GM23338 (cell line): Measurements from ENCODE around the gene ALDH1B1. TPM values are rescaled to one million over a fixed set of nuclear protein-coding genes. Genes with fewer than 3 reads are reported as not detected.
A peak's percentile ranks its signal among the peaks of the same experiment; 100 is the strongest.

Source experiments
- ATAC-seq: fragments of 200-7000 bp; cut with Tn5 transposase; 3 replicates; pipeline ENCODE4 v1.9.1; 2020
- DNase-seq: peaks from one replicate; pipeline ENCODE4 v3.0.0-alpha.2; 2015; ENCODE audit warnings: low spot score
- H2AFZ ChIP-seq: fragments of 200-600 bp; sonication (generic); 2 replicates; pipeline ENCODE4 v1.8.0; 2016; ENCODE audit warnings: antibody characterized with exemption, mild to moderate bottlenecking, moderate library complexity
- H3F3A ChIP-seq: fragments of 200-600 bp; sonication (generic); replicated peaks from 2 replicates; pipeline ENCODE4 v1.8.0; 2017; ENCODE audit warnings: antibody characterized with exemption, mixed run types, low read depth
- H3K27ac ChIP-seq: fragments of 200-600 bp; sonication (generic); 2 replicates; pipeline ENCODE4 v1.6.1; 2016; ENCODE audit warnings: low read depth
- H3K27me3 ChIP-seq: fragments of 200-600 bp; sonication (generic); 2 replicates; pipeline ENCODE4 v1.8.0; 2016; ENCODE audit warnings: mild to moderate bottlenecking, mixed run types, moderate library complexity; ENCODE audit not compliant: insufficient read depth
- H3K36me3 ChIP-seq: fragments of 200-600 bp; sonication (generic); 2 replicates; pipeline ENCODE4 v1.8.0; 2016; ENCODE audit warnings: mild to moderate bottlenecking; ENCODE audit not compliant: insufficient read depth
- H3K4me1 ChIP-seq: fragments of 200-600 bp; sonication (generic); 2 replicates; pipeline ENCODE4 v1.8.0; 2016; ENCODE audit warnings: mild to moderate bottlenecking, moderate library complexity; ENCODE audit not compliant: insufficient read depth
- H3K4me2 ChIP-seq: fragments of 200-600 bp; sonication (generic); 2 replicates; pipeline ENCODE4 v1.7.1; 2017; ENCODE audit warnings: mixed run types
- H3K4me3 ChIP-seq: fragments of 200-600 bp; sonication (generic); 2 replicates; pipeline ENCODE4 v1.6.1; 2016; ENCODE audit warnings: mixed run types
- H3K79me2 ChIP-seq: fragments of 200-600 bp; sonication (generic); replicated peaks from 2 replicates; pipeline ENCODE4 v1.8.0; 2017; ENCODE audit warnings: mild to moderate bottlenecking; ENCODE audit not compliant: insufficient read depth
- H3K9me2 ChIP-seq: fragments of 200-600 bp; sonication (generic); 2 replicates; pipeline ENCODE4 v1.8.0; 2017; ENCODE audit not compliant: insufficient read depth
- H4K20me1 ChIP-seq: fragments of 200-600 bp; sonication (generic); replicated peaks from 2 replicates; pipeline ENCODE4 v1.8.0; 2017; ENCODE audit warnings: mild to moderate bottlenecking; ENCODE audit not compliant: insufficient read depth
- H3K27ac Mint-ChIP-seq: 2 replicates; pipeline ENCODE4 v1.8.0; 2020; ENCODE audit warnings: inconsistent platforms, mild to moderate bottlenecking, moderate library complexity, mixed read lengths
- H3K27me3 Mint-ChIP-seq: 3 replicates; pipeline ENCODE4 v1.8.0; 2022; ENCODE audit warnings: low read depth, mild to moderate bottlenecking, moderate library complexity, mixed read lengths, inconsistent platforms; ENCODE audit not compliant: insufficient read depth, poor library complexity
- H3K36me3 Mint-ChIP-seq: 3 replicates; pipeline ENCODE4 v1.8.0; 2021; ENCODE audit warnings: low read depth, mild to moderate bottlenecking, inconsistent platforms, moderate library complexity, mixed read lengths
- H3K4me1 Mint-ChIP-seq: 3 replicates; pipeline ENCODE4 v1.8.0; 2020; ENCODE audit warnings: mild to moderate bottlenecking, inconsistent platforms, mixed read lengths
- H3K4me3 Mint-ChIP-seq: 3 replicates; pipeline ENCODE4 v1.8.0; 2021; ENCODE audit warnings: moderate library complexity, mild to moderate bottlenecking, inconsistent platforms, mixed read lengths
- H3K9me3 Mint-ChIP-seq: 3 replicates; pipeline ENCODE4 v1.8.0; 2020; ENCODE audit warnings: moderate library complexity, mild to moderate bottlenecking, inconsistent platforms, mixed read lengths
- CREB1 ChIP-seq: fragments of 250-450 bp; sonication (Bioruptor Pico); IDR thresholded peaks from 2 replicates; pipeline ENCODE4 v1.5.0; 2020; ENCODE audit warnings: low read depth, mild to moderate bottlenecking, moderate library complexity
- ETS1 ChIP-seq: IDR thresholded peaks from 2 replicates; pipeline ENCODE4 v1.6.1; 2016; ENCODE audit warnings: antibody characterized with exemption
- EZH2 ChIP-seq: fragments of 200-600 bp; sonication (generic); IDR thresholded peaks from one replicate; pipeline ENCODE4 v1.8.0; 2017; ENCODE audit warnings: antibody characterized with exemption, mild to moderate bottlenecking, low read depth; ENCODE audit not compliant: unreplicated experiment
- EZH2phosphoT487 ChIP-seq: fragments of 200-600 bp; sonication (generic); IDR thresholded peaks from one replicate; pipeline ENCODE4 v1.8.1; 2018; ENCODE audit warnings: antibody characterized with exemption; ENCODE audit not compliant: unreplicated experiment
- JUNB ChIP-seq: IDR thresholded peaks from one replicate; pipeline ENCODE4 v1.6.1; 2016; ENCODE audit warnings: antibody characterized with exemption; ENCODE audit not compliant: unreplicated experiment
- NANOG ChIP-seq: IDR thresholded peaks from 2 replicates; pipeline ENCODE4 v1.6.1; 2016; ENCODE audit warnings: antibody characterized with exemption, borderline replicate concordance
- POLR2AphosphoS5 ChIP-seq: IDR thresholded peaks from 2 replicates; pipeline ENCODE4 v1.6.1; 2016; ENCODE audit warnings: antibody characterized with exemption, low read depth
- STAT1 ChIP-seq: IDR thresholded peaks from one replicate; pipeline ENCODE4 v1.6.1; 2016; ENCODE audit warnings: antibody characterized with exemption; ENCODE audit not compliant: unreplicated experiment
- ZNF114 ChIP-seq: fragments of 250-450 bp; sonication (Bioruptor Pico); IDR thresholded peaks from 2 replicates; pipeline ENCODE4 v1.5.0; 2020; ENCODE audit warnings: mild to moderate bottlenecking, moderate library complexity
- ZNF331 ChIP-seq: fragments of 250-450 bp; sonication (Bioruptor Pico); IDR thresholded peaks from 2 replicates; pipeline ENCODE4 v1.5.0; 2020; ENCODE audit warnings: low read depth, mild to moderate bottlenecking, moderate library complexity
- polyA plus RNA-seq: library from polyadenylated mRNA; unstranded; fragments of >200 nt; fragmentation: Nextera tagmentation; extraction: Ambion mirVana; gene quantifications from 2 replicates; pipeline ENCODE4 v1.2.1, GENCODE V29; 2016
- total RNA-seq: library from RNA; depleted of rRNA; stranded (reverse); fragments of >200 nt; shearing (Covaris generic); gene quantifications from 2 replicates; pipeline ENCODE4 v1.2.3, GENCODE V29; 2014
- TF ChIP-seq, protein P1 (sequence below): fragments of 250-450 bp; sonication (Bioruptor Pico); IDR thresholded peaks from 2 replicates; pipeline ENCODE4 v1.5.0; 2020; ENCODE audit warnings: mild to moderate bottlenecking, moderate library complexity
- TF ChIP-seq, protein P2 (sequence below): IDR thresholded peaks from one replicate; pipeline ENCODE4 v1.6.1; 2018; ENCODE audit warnings: antibody characterized with exemption; ENCODE audit not compliant: unreplicated experiment
- TF ChIP-seq, protein P3 (sequence below), 2 experiments: fragments of 200-600 bp in 1 of 2; sonication (generic) in 1 of 2; conservative IDR thresholded peaks; 2 replicates each; pipeline versions ENCODE4 v1.5.1 to v1.6.1; 2016 to 2017; ENCODE audit warnings: antibody characterized with exemption in 2 of 2, low read depth in 2 of 2, mild to moderate bottlenecking in 2 of 2, moderate library complexity in 1 of 2

ALDH1B1 gene
- total and polyA plus RNA-seq, 2 experiments from 2014 or later: 37.5 to 74.8 TPM

- Histone ChIP-seq H4K20me1 (peaks cover 18% of the 10 kb centered on the region), H3K79me2 (peaks cover 39% of the 10 kb centered on the region), H3F3A (no peaks in the 10 kb centered on the region), H3K4me3 (peak overlapping the region; percentile 95), H3K27ac (no peak overlapping the region), H3K27me3 (no peaks in the 10 kb centered on the region), H2AFZ (peak overlapping the region; percentile 72; the same call in 1 of the 2 replicates), H3K9me2 (no peaks in the 10 kb centered on the region), H3K36me3 (peaks cover 7% of the 10 kb centered on the region), H3K4me1 (peaks cover 19% of the 10 kb centered on the region), H3K4me2 (peak overlapping the region; percentile 95)
- H3K27me3 Mint-ChIP-seq: peaks cover 15% of the 10 kb centered on the region
- H3K4me3 Mint-ChIP-seq: peak overlapping the region; percentile 94
- peaks cover 39% of the 10 kb centered on the region for H3K36me3 Mint-ChIP-seq
- no peak for ATAC-seq
- no peak for TF ChIP-seq POLR2AphosphoS5
- TF ChIP-seq JUNB: no peak
- no peak for TF ChIP-seq EZH2phosphoT487
- no peak for TF ChIP-seq ZNF114 (CRISPR knock-in tag)
- TF ChIP-seq, protein P1, sequence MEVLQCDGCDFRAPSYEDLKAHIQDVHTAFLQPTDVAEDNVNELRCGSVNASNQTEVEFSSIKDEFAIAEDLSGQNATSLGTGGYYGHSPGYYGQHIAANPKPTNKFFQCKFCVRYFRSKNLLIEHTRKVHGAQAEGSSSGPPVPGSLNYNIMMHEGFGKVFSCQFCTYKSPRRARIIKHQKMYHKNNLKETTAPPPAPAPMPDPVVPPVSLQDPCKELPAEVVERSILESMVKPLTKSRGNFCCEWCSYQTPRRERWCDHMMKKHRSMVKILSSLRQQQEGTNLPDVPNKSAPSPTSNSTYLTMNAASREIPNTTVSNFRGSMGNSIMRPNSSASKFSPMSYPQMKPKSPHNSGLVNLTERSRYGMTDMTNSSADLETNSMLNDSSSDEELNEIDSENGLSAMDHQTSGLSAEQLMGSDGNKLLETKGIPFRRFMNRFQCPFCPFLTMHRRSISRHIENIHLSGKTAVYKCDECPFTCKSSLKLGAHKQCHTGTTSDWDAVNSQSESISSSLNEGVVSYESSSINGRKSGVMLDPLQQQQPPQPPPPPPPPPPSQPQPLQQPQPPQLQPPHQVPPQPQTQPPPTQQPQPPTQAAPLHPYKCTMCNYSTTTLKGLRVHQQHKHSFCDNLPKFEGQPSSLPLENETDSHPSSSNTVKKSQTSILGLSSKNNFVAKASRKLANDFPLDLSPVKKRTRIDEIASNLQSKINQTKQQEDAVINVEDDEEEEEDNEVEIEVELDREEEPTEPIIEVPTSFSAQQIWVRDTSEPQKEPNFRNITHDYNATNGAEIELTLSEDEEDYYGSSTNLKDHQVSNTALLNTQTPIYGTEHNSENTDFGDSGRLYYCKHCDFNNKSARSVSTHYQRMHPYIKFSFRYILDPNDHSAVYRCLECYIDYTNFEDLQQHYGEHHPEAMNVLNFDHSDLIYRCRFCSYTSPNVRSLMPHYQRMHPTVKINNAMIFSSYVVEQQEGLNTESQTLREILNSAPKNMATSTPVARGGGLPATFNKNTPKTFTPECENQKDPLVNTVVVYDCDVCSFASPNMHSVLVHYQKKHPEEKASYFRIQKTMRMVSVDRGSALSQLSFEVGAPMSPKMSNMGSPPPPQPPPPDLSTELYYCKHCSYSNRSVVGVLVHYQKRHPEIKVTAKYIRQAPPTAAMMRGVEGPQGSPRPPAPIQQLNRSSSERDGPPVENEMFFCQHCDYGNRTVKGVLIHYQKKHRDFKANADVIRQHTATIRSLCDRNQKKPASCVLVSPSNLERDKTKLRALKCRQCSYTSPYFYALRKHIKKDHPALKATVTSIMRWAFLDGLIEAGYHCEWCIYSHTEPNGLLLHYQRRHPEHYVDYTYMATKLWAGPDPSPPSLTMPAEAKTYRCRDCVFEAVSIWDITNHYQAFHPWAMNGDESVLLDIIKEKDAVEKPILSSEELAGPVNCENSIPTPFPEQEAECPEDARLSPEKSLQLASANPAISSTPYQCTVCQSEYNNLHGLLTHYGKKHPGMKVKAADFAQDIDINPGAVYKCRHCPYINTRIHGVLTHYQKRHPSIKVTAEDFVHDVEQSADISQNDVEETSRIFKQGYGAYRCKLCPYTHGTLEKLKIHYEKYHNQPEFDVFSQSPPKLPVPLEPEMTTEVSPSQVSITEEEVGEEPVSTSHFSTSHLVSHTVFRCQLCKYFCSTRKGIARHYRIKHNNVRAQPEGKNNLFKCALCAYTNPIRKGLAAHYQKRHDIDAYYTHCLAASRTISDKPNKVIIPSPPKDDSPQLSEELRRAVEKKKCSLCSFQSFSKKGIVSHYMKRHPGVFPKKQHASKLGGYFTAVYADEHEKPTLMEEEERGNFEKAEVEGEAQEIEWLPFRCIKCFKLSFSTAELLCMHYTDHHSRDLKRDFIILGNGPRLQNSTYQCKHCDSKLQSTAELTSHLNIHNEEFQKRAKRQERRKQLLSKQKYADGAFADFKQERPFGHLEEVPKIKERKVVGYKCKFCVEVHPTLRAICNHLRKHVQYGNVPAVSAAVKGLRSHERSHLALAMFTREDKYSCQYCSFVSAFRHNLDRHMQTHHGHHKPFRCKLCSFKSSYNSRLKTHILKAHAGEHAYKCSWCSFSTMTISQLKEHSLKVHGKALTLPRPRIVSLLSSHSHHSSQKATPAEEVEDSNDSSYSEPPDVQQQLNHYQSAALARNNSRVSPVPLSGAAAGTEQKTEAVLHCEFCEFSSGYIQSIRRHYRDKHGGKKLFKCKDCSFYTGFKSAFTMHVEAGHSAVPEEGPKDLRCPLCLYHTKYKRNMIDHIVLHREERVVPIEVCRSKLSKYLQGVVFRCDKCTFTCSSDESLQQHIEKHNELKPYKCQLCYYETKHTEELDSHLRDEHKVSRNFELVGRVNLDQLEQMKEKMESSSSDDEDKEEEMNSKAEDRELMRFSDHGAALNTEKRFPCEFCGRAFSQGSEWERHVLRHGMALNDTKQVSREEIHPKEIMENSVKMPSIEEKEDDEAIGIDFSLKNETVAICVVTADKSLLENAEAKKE (CRISPR knock-in tag): no peak
- no peak for TF ChIP-seq NANOG
- no peak for TF ChIP-seq STAT1
- TF ChIP-seq, protein P2, sequence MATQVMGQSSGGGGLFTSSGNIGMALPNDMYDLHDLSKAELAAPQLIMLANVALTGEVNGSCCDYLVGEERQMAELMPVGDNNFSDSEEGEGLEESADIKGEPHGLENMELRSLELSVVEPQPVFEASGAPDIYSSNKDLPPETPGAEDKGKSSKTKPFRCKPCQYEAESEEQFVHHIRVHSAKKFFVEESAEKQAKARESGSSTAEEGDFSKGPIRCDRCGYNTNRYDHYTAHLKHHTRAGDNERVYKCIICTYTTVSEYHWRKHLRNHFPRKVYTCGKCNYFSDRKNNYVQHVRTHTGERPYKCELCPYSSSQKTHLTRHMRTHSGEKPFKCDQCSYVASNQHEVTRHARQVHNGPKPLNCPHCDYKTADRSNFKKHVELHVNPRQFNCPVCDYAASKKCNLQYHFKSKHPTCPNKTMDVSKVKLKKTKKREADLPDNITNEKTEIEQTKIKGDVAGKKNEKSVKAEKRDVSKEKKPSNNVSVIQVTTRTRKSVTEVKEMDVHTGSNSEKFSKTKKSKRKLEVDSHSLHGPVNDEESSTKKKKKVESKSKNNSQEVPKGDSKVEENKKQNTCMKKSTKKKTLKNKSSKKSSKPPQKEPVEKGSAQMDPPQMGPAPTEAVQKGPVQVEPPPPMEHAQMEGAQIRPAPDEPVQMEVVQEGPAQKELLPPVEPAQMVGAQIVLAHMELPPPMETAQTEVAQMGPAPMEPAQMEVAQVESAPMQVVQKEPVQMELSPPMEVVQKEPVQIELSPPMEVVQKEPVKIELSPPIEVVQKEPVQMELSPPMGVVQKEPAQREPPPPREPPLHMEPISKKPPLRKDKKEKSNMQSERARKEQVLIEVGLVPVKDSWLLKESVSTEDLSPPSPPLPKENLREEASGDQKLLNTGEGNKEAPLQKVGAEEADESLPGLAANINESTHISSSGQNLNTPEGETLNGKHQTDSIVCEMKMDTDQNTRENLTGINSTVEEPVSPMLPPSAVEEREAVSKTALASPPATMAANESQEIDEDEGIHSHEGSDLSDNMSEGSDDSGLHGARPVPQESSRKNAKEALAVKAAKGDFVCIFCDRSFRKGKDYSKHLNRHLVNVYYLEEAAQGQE: no peak
- TF ChIP-seq, protein P3, sequence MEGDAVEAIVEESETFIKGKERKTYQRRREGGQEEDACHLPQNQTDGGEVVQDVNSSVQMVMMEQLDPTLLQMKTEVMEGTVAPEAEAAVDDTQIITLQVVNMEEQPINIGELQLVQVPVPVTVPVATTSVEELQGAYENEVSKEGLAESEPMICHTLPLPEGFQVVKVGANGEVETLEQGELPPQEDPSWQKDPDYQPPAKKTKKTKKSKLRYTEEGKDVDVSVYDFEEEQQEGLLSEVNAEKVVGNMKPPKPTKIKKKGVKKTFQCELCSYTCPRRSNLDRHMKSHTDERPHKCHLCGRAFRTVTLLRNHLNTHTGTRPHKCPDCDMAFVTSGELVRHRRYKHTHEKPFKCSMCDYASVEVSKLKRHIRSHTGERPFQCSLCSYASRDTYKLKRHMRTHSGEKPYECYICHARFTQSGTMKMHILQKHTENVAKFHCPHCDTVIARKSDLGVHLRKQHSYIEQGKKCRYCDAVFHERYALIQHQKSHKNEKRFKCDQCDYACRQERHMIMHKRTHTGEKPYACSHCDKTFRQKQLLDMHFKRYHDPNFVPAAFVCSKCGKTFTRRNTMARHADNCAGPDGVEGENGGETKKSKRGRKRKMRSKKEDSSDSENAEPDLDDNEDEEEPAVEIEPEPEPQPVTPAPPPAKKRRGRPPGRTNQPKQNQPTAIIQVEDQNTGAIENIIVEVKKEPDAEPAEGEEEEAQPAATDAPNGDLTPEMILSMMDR (conservative IDR thresholded peaks at IDR 0.05; ENCODE audit: low read depth in 2 of 2): no peak; a peak in 1 of 4 replicates
- no peak for TF ChIP-seq EZH2
- no peak for TF ChIP-seq CREB1
- TF ChIP-seq ZNF331 (CRISPR knock-in tag): no peak
- no peak for TF ChIP-seq ETS1
- peak overlapping the region; percentile 97 for H3K27ac Mint-ChIP-seq
- DNase-seq: peak; percentile 16
- H3K4me1 Mint-ChIP-seq: peaks cover 19% of the 10 kb centered on the region
- no peaks in the 10 kb centered on the region for H3K9me3 Mint-ChIP-seq
Measured at GRCh38 chr9:38393128-38393796, 760 bp downstream of the ALDH1B1 start.
